ENCODE results near the gene C17orf114.

C17orf114 gene

DNA sequence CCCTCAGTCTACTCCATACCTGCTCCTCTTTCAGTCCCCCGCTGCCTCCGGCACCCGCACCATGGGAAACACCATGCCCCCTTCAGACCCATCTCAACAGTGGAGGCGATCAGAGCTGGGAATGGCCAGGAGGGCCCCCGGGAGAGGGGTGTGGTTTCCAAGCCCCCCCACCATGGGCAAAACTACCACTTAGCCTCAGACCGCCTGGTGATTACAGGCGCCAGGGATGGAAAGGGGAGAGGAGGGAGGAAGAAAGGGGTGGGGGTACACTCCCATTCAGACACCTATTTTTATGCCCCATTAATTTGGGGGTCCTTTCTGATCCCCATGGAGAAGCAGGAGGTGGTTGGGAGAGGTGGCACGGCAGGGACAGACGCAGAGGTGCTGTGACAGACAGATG is at the start of gene C17orf114:
TSS of gene C17orf114 (minus strand) at position 101 of the 400 bp plus-strand sequence.
- TF ChIP-seq, protein P1, sequence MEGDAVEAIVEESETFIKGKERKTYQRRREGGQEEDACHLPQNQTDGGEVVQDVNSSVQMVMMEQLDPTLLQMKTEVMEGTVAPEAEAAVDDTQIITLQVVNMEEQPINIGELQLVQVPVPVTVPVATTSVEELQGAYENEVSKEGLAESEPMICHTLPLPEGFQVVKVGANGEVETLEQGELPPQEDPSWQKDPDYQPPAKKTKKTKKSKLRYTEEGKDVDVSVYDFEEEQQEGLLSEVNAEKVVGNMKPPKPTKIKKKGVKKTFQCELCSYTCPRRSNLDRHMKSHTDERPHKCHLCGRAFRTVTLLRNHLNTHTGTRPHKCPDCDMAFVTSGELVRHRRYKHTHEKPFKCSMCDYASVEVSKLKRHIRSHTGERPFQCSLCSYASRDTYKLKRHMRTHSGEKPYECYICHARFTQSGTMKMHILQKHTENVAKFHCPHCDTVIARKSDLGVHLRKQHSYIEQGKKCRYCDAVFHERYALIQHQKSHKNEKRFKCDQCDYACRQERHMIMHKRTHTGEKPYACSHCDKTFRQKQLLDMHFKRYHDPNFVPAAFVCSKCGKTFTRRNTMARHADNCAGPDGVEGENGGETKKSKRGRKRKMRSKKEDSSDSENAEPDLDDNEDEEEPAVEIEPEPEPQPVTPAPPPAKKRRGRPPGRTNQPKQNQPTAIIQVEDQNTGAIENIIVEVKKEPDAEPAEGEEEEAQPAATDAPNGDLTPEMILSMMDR (IDR thresholded peaks at IDR 0.05; ENCODE audit: extremely low read depth, missing control alignments), result no peak
- DNase-seq (ENCODE audit: low spot score), result no peak

DNA sequence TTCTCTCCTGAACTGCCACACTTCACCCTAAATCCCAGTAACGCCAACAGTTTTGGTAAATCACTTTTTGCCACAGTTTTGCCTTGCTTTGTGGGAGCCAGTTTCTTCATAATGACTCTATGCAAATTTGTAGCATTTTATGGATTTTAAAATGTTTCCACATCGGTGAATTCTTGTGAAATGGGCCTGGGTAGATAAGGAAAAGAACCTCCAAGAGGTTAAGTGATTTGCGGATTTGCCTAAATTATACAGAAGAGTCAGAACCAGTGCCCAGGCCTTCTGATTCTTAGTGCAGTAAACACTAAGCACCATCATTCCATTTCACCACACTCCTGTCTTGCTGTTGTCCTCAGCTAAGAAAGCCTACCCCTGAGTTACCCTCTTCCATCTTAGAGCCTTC is 49.0 kb upstream of the C17orf114 start:
- no peak for DNase-seq (ENCODE audit: low spot score)

DNA sequence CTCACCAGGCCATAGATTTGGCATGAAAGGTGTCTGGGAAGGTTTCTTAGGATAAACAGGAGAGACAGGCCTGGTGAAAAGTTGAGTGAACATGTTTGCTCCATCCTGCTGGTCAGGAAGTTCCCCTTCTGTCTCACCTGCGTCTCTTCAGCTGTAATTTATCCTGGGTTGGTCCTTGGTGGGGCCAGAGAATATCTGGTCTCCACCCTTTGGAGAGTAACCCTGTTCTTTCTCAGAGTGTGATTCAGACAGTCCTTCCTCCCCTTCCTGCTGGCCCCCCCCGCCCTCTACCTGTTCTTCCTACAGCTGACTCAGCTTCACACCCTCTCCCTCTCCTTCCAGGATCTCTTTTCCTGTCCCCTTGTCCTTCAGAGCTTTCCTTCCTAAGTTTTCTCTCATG is 48.1 kb upstream of the C17orf114 start:
- no peak for DNase-seq (ENCODE audit: low spot score)
- TF ChIP-seq, protein P1 (IDR thresholded peaks at IDR 0.05; ENCODE audit: extremely low read depth, missing control alignments), result no peak

More for the DNA sequence above, 49.0 kb upstream of the C17orf114 start:
- TF ChIP-seq, protein P1 (IDR thresholded peaks at IDR 0.05; ENCODE audit: extremely low read depth, missing control alignments), result no peak

DNA sequence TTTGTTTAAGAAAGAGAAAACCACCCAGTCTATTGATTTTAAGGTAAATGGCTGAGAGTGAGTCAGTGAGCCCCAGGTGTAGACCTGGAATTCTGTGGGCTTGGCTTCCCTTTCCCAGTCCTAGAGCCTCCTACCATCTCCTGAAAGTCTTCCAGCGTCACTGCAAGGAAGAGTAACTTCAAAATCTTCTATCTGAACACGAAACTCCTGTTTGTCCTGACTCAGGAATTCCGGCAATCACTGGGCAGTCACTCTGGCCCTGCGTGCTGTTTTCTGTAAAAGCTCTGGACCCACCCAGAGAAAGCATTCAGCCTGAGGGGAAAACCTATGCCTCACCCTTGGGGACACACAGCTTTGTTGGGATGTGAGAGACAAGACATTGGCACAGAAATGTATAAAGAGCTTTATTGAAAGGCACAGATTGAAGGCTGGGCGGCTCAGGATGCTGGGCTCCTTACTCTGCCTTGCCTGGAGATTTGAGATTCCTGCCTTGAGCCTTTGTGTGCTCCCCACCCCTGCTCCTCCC is 46.9 kb upstream of the C17orf114 start:
- TF ChIP-seq, protein P1 (IDR thresholded peaks at IDR 0.05; ENCODE audit: extremely low read depth, missing control alignments), result no peak
- no peak for DNase-seq (ENCODE audit: low spot score)

DNA sequence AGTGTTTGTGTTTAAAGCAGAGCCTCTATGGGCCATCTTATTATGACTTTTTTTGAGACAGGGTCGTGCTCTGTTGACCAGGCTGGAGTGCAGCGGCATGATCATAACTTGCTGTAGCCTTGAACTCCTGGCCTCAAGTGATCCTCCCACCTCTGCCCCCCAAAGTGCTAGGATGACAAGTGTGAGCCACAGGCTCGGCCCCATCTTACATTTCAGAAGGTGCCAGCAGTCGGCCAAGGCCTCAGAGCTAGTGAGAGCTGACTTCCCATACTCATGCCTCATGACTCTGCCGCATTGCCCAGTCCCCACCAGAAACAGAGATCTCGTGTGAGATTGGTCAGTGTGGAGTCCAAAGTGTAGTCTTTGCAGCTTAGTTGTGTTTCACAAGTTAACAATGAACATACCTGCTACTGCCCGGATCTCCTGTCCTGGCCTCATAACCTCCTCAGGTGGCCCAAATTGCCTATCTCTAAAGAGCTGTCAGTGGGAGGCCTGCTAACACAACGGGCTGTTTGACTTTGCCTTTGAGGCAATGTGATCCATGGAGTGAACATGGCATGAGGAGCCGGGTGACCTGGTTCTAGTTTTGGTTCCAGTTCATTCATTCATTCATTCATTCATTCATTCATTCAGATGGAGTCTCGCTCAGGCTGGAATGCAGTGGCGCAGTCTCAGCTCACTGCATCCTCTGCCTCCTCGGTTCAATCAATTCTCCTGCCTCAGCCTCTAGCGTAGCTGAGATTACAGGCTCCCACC is 44.7 kb upstream of the C17orf114 start:
- TF ChIP-seq, protein P1 (IDR thresholded peaks at IDR 0.05; ENCODE audit: extremely low read depth, missing control alignments), result no peak
- DNase-seq (ENCODE audit: low spot score), result no peak

DNA sequence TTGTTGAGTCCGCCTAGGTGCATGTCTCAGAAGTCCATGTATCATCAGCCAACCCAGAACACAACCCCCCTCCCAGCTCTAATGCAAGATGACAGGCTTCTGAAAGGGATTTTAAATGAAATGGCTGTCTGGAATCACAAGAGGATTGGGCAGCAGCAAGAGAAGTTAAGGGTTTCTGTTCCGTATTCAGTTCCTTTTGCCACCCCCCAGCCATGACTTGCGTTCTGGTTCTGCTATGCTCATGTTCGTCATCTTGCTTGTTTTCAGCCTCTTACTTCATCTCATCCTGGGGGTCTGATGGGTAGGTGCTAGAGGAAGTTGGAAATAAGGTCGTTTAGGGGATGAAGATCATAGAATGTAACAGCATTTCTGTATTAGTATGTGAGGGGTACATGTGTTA is 43.0 kb upstream of the C17orf114 start:
- TF ChIP-seq, protein P1 (IDR thresholded peaks at IDR 0.05; ENCODE audit: extremely low read depth, missing control alignments), result no peak
- no peak for DNase-seq (ENCODE audit: low spot score)

DNA sequence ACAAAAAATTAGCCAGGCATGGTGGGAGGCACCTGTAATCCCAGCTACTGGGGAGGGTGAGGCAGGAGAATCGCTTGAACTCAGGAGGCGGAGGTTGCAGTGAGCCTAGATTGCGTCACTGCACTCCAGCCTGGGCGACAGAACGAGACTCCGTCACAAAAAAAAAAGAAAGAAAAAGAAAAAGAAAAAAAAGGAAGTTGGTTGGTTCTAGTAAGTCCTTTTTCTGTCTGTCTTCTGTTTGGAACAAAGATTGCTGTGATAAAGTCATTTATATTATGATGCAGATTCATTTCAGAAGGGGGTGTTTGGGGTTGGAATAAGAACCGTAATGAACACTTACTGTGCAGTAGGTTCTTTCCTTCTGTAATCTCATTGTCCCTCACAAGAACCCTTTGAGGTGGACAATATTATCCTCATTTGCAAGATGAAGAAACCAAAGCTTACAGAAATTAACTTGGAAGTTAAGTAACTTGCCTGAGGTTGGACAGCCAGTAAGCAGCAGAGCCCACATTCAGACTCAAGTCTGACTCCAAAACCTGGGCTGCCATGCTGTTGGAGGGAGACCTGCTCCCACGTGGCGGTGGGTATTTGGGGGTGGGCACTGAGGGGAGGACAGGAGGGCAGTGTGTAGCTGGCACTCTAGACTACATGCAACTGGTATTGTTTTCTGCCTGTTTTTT is 41.3 kb upstream of the C17orf114 start:
- no peak for DNase-seq (ENCODE audit: low spot score)
- TF ChIP-seq, protein P1 (IDR thresholded peaks at IDR 0.05; ENCODE audit: extremely low read depth, missing control alignments), result no peak
